BLaER1 treated with 17β-estradiol and CSF1 and Interleukin-3, amounts not matched to agents 10 nM and 100 nM (cell line): Measurements from ENCODE around the gene AKR1D1.

Source experiments
- H3K27ac ChIP-seq, 11 experiments: shearing (Covaris generic); formaldehyde crosslinking; 2 replicates each; pipeline ENCODE4 v1.8.1; 2022
- H3K27me3 ChIP-seq, 11 experiments: shearing (Covaris generic); formaldehyde crosslinking; 2 replicates each; pipeline ENCODE4 v1.8.1; 2022
- H3K36me3 ChIP-seq, 11 experiments: shearing (Covaris generic); formaldehyde crosslinking; 2 replicates each; pipeline ENCODE4 v1.8.1; 2022
- H3K4me1 ChIP-seq, 10 experiments: shearing (Covaris generic); formaldehyde crosslinking; 2 replicates each; pipeline ENCODE4 v1.8.1; 2022
- H3K4me2 ChIP-seq, 11 experiments: shearing (Covaris generic); formaldehyde crosslinking; 2 replicates each; pipeline ENCODE4 v1.8.1; 2022
- H3K4me3 ChIP-seq, 10 experiments: shearing (Covaris generic); formaldehyde crosslinking; 2 replicates each; pipeline ENCODE4 v1.8.1; 2022
- H3K9ac ChIP-seq, 11 experiments: shearing (Covaris generic); formaldehyde crosslinking; 2 replicates each; pipeline ENCODE4 v1.8.1; 2022
- H3K9me3 ChIP-seq, 11 experiments: shearing (Covaris generic); formaldehyde crosslinking; replicated peaks in 1 of 11; 2 replicates each; pipeline ENCODE4 v1.8.1; 2022
- H4K20me1 ChIP-seq, 11 experiments: shearing (Covaris generic); formaldehyde crosslinking; 2 replicates each; pipeline ENCODE4 v1.8.1; 2022
- Cebpa-rat ChIP-seq, 11 experiments: shearing (Covaris generic); IDR thresholded peaks; 2 replicates each; pipeline ENCODE4 v1.8.1; 2022

Gene AKR1D1

GRCh38 chr7:138151731-138152577 is 75.7 kb downstream of the AKR1D1 start:
- Histone ChIP-seq H3K4me1 (no peaks in the 10 kb centered on the region), H3K36me3 (no peaks in the 10 kb centered on the region), H3K9ac (no peak overlapping the region), H4K20me1 (no peaks in the 10 kb centered on the region), H3K9me3 (peaks cover 0 to 3% (median 0%) of the 10 kb centered on the region in 11 experiments; a peak in 1 of 22 replicates), H3K4me2 (no peak overlapping the region), H3K27me3 (no peaks in the 10 kb centered on the region), H3K27ac (no peak overlapping the region), H3K4me3 (no peak overlapping the region)
- TF ChIP-seq Cebpa-rat (IDR thresholded peaks at IDR 0.05): no peak

- Histone ChIP-seq H3K36me3 (no peaks in the 10 kb centered on the region), H3K4me1 (no peaks in the 10 kb centered on the region), H3K27ac (no peak overlapping the region)
Measured at GRCh38 chr7:138154661-138155060, 78.4 kb downstream of the AKR1D1 start.

DNA sequence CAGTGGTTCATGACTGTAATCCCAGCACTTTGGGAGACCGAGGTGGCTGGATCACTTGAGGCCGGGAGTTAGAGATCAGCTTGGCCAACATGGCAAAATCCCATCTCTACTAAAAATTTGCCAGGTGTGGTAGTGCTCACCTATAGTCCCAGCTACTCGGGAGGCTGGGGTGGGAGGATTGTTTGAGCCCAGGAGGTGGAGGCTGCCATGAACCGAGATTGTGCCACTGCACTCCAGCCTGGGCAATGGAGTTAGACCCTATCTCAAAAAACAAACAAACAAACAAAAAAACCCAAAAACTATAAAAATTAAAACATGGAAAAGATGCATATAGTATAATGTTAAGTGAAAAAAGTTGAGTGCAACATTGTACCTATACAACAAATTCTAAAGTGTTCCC is 81.4 kb downstream of the AKR1D1 start:
- Histone ChIP-seq H3K36me3 (no peaks in the 10 kb centered on the region), H3K27ac (no peak overlapping the region), H4K20me1 (no peaks in the 10 kb centered on the region), H3K9ac (no peak overlapping the region), H3K4me3 (no peak overlapping the region), H3K9me3 (0 out of 22 replicates have a peak, but pooled peaks cover 0 to 3% (median 0%) of the 10 kb centered on the region in 11 experiments), H3K27me3 (no peaks in the 10 kb centered on the region), H3K4me2 (no peak overlapping the region), H3K4me1 (no peaks in the 10 kb centered on the region)
- no peak for TF ChIP-seq Cebpa-rat (IDR thresholded peaks at IDR 0.05)

More at GRCh38 chr7:138154661-138155060, 78.4 kb downstream of the AKR1D1 start:
- Histone ChIP-seq H4K20me1 (no peaks in the 10 kb centered on the region), H3K9me3 (peaks cover 0 to 3% (median 0%) of the 10 kb centered on the region in 11 experiments; a peak in 1 of 22 replicates), H3K9ac (no peak overlapping the region), H3K4me3 (no peak overlapping the region), H3K4me2 (no peak overlapping the region), H3K27me3 (no peaks in the 10 kb centered on the region)
- no peak for TF ChIP-seq Cebpa-rat (IDR thresholded peaks at IDR 0.05)

DNA sequence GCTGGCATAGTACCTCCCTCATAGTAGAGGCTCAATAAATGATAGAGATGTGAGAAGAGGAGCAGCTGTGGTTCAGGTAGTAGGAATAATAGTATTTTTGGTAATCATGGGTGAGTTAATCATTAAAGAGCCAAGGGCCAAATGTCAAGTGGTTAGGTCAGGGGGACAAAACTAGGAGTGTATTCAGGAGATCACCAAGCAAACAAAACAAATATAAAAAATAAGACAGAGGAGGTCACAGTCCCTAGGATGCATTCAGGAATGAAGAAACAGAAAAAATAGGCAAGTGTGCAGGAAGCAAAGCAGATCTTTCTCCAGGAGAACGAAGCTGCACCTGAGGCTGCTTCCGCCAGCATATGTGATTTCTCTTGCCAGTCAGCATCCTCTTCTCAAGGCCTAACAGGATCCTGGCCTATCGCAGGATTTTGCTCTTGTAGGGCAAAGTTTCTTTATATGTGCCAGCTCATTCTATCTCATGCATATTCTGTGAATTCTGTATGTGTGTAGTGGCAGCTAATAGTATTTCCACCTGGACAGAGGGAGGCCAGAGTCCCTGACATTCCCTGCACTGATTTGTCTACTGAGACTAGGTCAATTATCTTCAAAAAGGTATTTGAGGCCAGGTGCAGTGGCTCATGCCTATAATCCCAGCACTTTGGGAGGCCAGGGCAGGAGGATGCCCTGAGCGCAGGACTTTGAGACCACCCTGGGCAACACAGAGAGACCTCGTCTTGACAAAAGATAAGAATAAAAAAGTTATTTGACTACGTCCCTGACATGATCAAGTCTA is 82.7 kb downstream of the AKR1D1 start:
- Histone ChIP-seq H3K9ac (no peak overlapping the region), H3K4me3 (no peak overlapping the region), H3K36me3 (no peaks in the 10 kb centered on the region), H3K4me2 (no peak overlapping the region), H3K4me1 (no peaks in the 10 kb centered on the region), H4K20me1 (no peaks in the 10 kb centered on the region), H3K27me3 (no peaks in the 10 kb centered on the region), H3K27ac (no peak overlapping the region), H3K9me3 (peaks cover 2 to 7% (median 3%) of the 10 kb centered on the region in 11 experiments; a peak in 15 of 22 replicates)
- no peak for TF ChIP-seq Cebpa-rat (IDR thresholded peaks at IDR 0.05)

DNA sequence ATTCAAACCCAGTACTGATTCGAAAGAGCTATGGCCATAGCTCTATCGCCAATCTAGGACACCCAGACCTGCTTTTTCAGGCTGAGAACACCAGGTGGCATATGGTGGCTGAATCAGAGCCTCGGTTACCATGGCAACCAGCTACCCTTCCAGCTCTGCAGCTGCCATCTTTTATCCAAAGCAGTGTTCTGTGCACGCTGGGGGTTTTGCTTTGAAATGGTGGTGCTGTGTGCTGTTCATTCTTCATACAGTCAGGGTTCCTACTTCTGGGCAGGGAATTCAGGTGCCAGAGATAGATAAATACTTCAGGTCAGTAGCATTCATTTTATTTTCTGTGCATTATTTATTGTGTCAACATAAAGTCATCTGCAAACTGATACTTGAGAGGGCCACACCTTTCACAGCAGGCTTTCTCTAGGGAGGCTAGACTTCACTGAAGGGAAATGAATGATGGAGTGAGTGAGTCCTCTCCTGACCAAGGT is 85.4 kb downstream of the AKR1D1 start:
- Histone ChIP-seq H3K4me2 (no peak overlapping the region), H3K4me1 (no peaks in the 10 kb centered on the region)

DNA sequence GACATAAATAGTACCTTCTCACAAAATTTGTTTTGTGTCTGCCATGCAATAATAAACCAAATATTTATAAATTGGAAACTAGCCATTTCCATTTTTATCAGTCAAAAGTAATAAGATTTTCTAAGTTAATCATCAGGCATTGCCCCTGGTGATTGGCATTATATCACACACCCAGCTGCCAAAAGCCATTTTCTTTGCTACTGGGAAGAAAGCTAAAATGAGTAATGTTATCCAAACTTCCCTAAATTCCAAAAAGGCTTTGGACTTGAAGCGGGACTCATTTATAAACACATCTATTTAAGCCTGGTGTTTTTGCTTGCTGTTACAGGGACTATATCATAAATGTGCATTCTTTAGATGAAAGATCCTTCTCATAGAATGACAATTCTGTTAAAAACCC is 86.0 kb downstream of the AKR1D1 start:
- Histone ChIP-seq H3K27ac (no peak overlapping the region), H4K20me1 (no peaks in the 10 kb centered on the region), H3K4me1 (no peaks in the 10 kb centered on the region), H3K36me3 (0 out of 22 replicates have a peak, but pooled peaks cover 0 to 4% (median 0%) of the 10 kb centered on the region in 11 experiments), H3K4me3 (no peak overlapping the region), H3K27me3 (no peaks in the 10 kb centered on the region), H3K4me2 (no peak overlapping the region), H3K9me3 (peaks cover 22 to 36% (median 26%) of the 10 kb centered on the region in 11 experiments), H3K9ac (no peak overlapping the region)
- no peak for TF ChIP-seq Cebpa-rat (IDR thresholded peaks at IDR 0.05)

More for the DNA sequence above, 85.4 kb downstream of the AKR1D1 start:
- Histone ChIP-seq H4K20me1 (no peaks in the 10 kb centered on the region), H3K9ac (no peak overlapping the region), H3K27me3 (no peaks in the 10 kb centered on the region), H3K9me3 (peaks cover 22 to 34% (median 26%) of the 10 kb centered on the region in 11 experiments), H3K36me3 (0 out of 22 replicates have a peak, but pooled peaks cover 0 to 4% (median 0%) of the 10 kb centered on the region in 11 experiments), H3K4me3 (no peak overlapping the region), H3K27ac (no peak overlapping the region)
- TF ChIP-seq Cebpa-rat (IDR thresholded peaks at IDR 0.05): no peak

- no peak overlapping the region for H3K4me2 ChIP-seq
- no peak overlapping the region; a peak in 1 of 22 replicates for H3K27ac ChIP-seq
- no peak overlapping the region for H3K4me3 ChIP-seq
- no peak overlapping the region for H3K9ac ChIP-seq
- peaks cover 22 to 36% (median 26%) of the 10 kb centered on the region in 11 experiments for H3K9me3 ChIP-seq
- no peak for TF ChIP-seq Cebpa-rat (IDR thresholded peaks at IDR 0.05)
- H3K36me3 ChIP-seq: 0 out of 22 replicates have a peak, but pooled peaks cover 0 to 4% (median 0%) of the 10 kb centered on the region in 11 experiments
- H3K27me3 ChIP-seq: no peaks in the 10 kb centered on the region
- H3K4me1 ChIP-seq: no peaks in the 10 kb centered on the region
- H4K20me1 ChIP-seq: no peaks in the 10 kb centered on the region
Measured at GRCh38 chr7:138163800-138164199, 87.5 kb downstream of the AKR1D1 start.

DNA sequence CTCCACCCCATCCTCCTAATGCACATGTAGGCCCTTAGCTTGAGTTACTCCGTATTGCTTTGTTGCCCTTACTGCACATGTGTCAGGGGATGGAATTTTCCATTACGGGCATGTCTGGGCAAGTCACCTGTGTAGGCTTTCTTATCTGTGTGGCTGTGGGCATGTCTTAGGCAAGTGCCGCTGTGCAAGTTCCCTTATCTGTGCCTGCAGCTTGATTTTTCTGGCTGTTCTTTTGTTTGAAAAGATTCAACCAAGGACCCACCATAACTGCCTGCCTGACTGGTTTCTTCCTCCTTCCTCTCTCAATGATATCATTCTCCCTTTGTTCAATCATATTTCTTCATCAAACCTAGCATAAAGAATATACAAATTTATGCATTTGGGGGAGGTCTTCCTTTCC is 88.5 kb downstream of the AKR1D1 start:
- no peaks in the 10 kb centered on the region for H3K4me1 ChIP-seq
- H3K4me2 ChIP-seq: no peak overlapping the region
- peaks cover 22 to 36% (median 26%) of the 10 kb centered on the region in 11 experiments for H3K9me3 ChIP-seq
- TF ChIP-seq Cebpa-rat (IDR thresholded peaks at IDR 0.05): no peak
- H4K20me1 ChIP-seq: no peaks in the 10 kb centered on the region
- H3K4me3 ChIP-seq: no peak overlapping the region; a peak in 1 of 20 replicates
- peak overlapping the region in 1 of 11 experiments; percentile 4; a peak in 1 of 22 replicates for H3K27ac ChIP-seq
- H3K36me3 ChIP-seq: 0 out of 22 replicates have a peak, but pooled peaks cover 0 to 4% (median 0%) of the 10 kb centered on the region in 11 experiments
- H3K9ac ChIP-seq: no peak overlapping the region
- no peaks in the 10 kb centered on the region for H3K27me3 ChIP-seq

GRCh38 chr7:138166681-138167080 is 90.4 kb downstream of the AKR1D1 start:
- Histone ChIP-seq H3K4me2 (no peak overlapping the region), H3K4me1 (peaks cover 0 to 12% (median 2%) of the 10 kb centered on the region in 10 experiments; a peak in 5 of 20 replicates), H3K36me3 (0 out of 22 replicates have a peak, but pooled peaks cover 0 to 4% (median 0%) of the 10 kb centered on the region in 11 experiments), H3K27ac (no peak overlapping the region), H4K20me1 (no peaks in the 10 kb centered on the region), H3K9me3 (peaks cover 22 to 36% (median 26%) of the 10 kb centered on the region in 11 experiments), H3K9ac (no peak overlapping the region), H3K4me3 (no peak overlapping the region), H3K27me3 (no peaks in the 10 kb centered on the region)
- no peak for TF ChIP-seq Cebpa-rat (IDR thresholded peaks at IDR 0.05)
